Measurements from ENCODE around the gene SULT2B1. TPM values are rescaled to one million over a fixed set of nuclear protein-coding genes. Genes with fewer than 3 reads are reported as not detected.

SULT2B1 gene
- total RNA-seq, 1 experiment from 2014 or later = 6.2 TPM

DNA sequence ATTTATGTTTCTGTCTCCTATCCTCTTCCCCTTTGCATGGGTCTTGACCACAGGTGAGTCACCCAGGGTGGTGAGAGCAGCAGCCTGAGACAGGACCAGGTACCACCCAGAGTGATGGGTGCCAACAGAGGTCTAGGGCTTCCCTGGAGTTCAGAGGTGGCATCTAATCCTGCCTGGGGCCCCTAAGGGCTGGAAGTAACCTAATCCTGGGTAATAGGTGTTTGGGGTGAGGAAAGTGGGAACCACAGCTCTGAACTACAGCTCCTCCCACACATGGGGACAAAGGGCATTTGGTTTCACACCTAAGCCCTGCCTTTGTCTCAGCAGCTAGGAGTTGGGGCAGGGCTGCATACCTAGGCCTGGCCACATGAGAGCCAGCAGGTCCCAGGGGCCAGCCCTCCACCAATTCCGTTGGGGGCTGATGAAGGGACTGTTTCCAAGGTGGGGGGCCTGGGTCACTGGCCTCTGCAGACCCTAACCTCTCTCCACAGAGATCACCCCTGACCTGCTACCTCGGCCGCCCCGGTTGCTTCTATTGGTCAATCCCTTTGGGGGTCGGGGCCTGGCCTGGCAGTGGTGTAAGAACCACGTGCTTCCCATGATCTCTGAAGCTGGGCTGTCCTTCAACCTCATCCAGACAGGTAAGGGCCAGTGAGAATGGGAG lies 75.4 kb downstream of the SULT2B1 start:
- TF ChIP-seq, protein P1, sequence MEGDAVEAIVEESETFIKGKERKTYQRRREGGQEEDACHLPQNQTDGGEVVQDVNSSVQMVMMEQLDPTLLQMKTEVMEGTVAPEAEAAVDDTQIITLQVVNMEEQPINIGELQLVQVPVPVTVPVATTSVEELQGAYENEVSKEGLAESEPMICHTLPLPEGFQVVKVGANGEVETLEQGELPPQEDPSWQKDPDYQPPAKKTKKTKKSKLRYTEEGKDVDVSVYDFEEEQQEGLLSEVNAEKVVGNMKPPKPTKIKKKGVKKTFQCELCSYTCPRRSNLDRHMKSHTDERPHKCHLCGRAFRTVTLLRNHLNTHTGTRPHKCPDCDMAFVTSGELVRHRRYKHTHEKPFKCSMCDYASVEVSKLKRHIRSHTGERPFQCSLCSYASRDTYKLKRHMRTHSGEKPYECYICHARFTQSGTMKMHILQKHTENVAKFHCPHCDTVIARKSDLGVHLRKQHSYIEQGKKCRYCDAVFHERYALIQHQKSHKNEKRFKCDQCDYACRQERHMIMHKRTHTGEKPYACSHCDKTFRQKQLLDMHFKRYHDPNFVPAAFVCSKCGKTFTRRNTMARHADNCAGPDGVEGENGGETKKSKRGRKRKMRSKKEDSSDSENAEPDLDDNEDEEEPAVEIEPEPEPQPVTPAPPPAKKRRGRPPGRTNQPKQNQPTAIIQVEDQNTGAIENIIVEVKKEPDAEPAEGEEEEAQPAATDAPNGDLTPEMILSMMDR (conservative IDR thresholded peaks at IDR 0.05) = no peak
- no peak for TF ChIP-seq EZH2 (IDR thresholded peaks at IDR 0.05; ENCODE audit: low read depth)
- H4K20me1 ChIP-seq (ENCODE audit: insufficient read depth) = no peaks in the 10 kb centered on the region
- ChIA-PET CTCF (interaction anchor here (0.6 kb wide), 2 partner anchors 12 to 139 kb away, joined by 4 to 11 read pairs; no protein-coding TSS in a partner anchor), POLR2A (ENCODE audit: unreplicated experiment) (interaction anchor here (0.6 to 0.7 kb wide), 3 partner anchors 143 to 162 kb away, joined by 4 to 12 read pairs (median 5); no protein-coding TSS in a partner anchor)
- no peak overlapping the region for H3K4me3 ChIP-seq
- H3K27me3 ChIP-seq (ENCODE audit: insufficient read depth, low read depth) = no peaks in the 10 kb centered on the region
- peak overlapping the region; percentile 81 for H3K27ac ChIP-seq
- H3F3A ChIP-seq (ENCODE audit: insufficient read depth, low read depth) = peaks cover 65% of the 10 kb centered on the region
- intact Hi-C loops (cut with micrococcal nuclease; ENCODE audit: unreplicated experiment) = loop anchor here (1.0 kb wide), 1 partner anchor 8 kb away; the partner anchor contains the start of genes RPL18 and SPHK2
- H2AFZ ChIP-seq = no peak overlapping the region
- BruUV-seq (replicated peaks) = no TSS peak
- no peaks in the 10 kb centered on the region; the same call in 1 of the 2 replicates for H3K36me3 ChIP-seq (ENCODE audit: low read depth)
- H3K4me1 ChIP-seq (replicated peaks; ENCODE audit: insufficient read depth) = peaks cover 25% of the 10 kb centered on the region
- no peaks in the 10 kb centered on the region for H3K9me2 ChIP-seq (ENCODE audit: insufficient read depth)
- peak overlapping the region; percentile 11 for H3K4me2 ChIP-seq
- H3K79me2 ChIP-seq (ENCODE audit: low read depth) = no peaks in the 10 kb centered on the region; the same call in 1 of the 2 replicates
- no peaks in the 10 kb centered on the region for H3K9me3 ChIP-seq (ENCODE audit: insufficient read depth, low read depth)
- DNase-seq = peak; percentile 83 to 92

DNA sequence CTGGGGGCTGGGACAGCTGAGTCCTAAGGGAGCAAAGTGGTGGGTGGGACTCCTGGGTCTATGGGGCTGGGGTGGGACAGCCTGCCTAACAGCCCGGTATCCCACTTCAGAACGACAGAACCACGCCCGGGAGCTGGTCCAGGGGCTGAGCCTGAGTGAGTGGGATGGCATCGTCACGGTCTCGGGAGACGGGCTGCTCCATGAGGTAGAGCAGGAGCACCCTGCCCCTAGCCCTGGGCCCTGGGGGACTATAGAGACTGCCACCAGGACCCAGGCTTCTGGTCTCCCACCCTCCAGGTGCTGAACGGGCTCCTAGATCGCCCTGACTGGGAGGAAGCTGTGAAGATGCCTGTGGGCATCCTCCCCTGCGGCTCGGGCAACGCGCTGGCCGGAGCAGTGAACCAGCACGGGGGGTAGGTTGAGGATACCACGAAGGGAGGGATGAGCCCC lies 75.9 kb downstream of the SULT2B1 start:
- ChIA-PET CTCF (no interaction called here), POLR2A (ENCODE audit: unreplicated experiment) (interaction anchor here (0.6 to 0.7 kb wide), 2 partner anchors 142 to 143 kb away, joined by 4 to 5 read pairs; no protein-coding TSS in a partner anchor)
- H3K27me3 ChIP-seq (ENCODE audit: insufficient read depth, low read depth) = no peaks in the 10 kb centered on the region
- no peaks in the 10 kb centered on the region; the same call in 1 of the 2 replicates for H3K36me3 ChIP-seq (ENCODE audit: low read depth)
- H3K9me3 ChIP-seq (ENCODE audit: insufficient read depth, low read depth) = no peaks in the 10 kb centered on the region
- DNase-seq = no peak
- no peak overlapping the region for H3K4me3 ChIP-seq
- no peaks in the 10 kb centered on the region for H4K20me1 ChIP-seq (ENCODE audit: insufficient read depth)
- peak overlapping the region; percentile 81 for H3K27ac ChIP-seq
- H2AFZ ChIP-seq = no peak overlapping the region
- peaks cover 70% of the 10 kb centered on the region for H3F3A ChIP-seq (ENCODE audit: insufficient read depth, low read depth)
- no TSS peak for BruUV-seq (replicated peaks)
- no peaks in the 10 kb centered on the region; the same call in 1 of the 2 replicates for H3K79me2 ChIP-seq (ENCODE audit: low read depth)
- TF ChIP-seq EZH2 (IDR thresholded peaks at IDR 0.05; ENCODE audit: low read depth) = no peak
- TF ChIP-seq, protein P1 (conservative IDR thresholded peaks at IDR 0.05) = no peak
- intact Hi-C loops (cut with micrococcal nuclease; ENCODE audit: unreplicated experiment) = loop anchor here (1.0 kb wide), 1 partner anchor 9 kb away; the partner anchor contains the start of genes RPL18 and SPHK2
- peak overlapping the region; percentile 11 for H3K4me2 ChIP-seq
- no peaks in the 10 kb centered on the region for H3K9me2 ChIP-seq (ENCODE audit: insufficient read depth)
- H3K4me1 ChIP-seq (replicated peaks; ENCODE audit: insufficient read depth) = peaks cover 25% of the 10 kb centered on the region

DNA sequence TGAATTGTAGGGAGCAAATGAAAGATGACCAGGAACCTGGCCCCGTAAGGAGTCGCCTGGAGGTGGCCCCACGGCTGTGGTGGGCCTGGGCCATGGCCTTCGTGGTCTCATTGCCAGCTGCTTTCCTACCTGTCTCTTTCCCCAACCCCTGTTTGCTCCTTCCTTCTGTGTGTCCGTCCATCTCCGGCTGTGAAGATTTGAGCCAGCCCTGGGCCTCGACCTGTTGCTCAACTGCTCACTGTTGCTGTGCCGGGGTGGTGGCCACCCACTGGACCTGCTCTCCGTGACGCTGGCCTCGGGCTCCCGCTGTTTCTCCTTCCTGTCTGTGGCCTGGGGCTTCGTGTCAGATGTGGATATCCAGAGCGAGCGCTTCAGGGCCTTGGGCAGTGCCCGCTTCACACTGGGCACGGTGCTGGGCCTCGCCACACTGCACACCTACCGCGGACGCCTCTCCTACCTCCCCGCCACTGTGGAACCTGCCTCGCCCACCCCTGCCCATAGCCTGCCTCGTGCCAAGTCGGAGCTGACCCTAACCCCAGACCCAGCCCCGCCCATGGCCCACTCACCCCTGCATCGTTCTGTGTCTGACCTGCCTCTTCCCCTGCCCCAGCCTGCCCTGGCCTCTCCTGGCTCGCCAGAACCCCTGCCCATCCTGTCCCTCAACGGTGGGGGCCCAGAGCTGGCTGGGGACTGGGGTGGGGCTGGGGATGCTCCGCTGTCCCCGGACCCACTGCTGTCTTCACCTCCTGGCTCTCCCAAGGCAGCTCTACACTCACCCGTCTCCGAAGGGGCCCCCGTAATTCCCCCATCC lies 76.7 kb downstream of the SULT2B1 start:
- Histone ChIP-seq H3K9me2 (ENCODE audit: insufficient read depth) (no peaks in the 10 kb centered on the region), H3K27ac (peak overlapping the region; percentile 81; the same call in 1 of the 2 replicates), H3K79me2 (ENCODE audit: low read depth) (no peaks in the 10 kb centered on the region; the same call in 1 of the 2 replicates), H3K9me3 (ENCODE audit: insufficient read depth, low read depth) (no peaks in the 10 kb centered on the region), H3K4me2 (0 out of 2 replicates have a peak overlapping the region, but pooled peaks have one; percentile 11), H4K20me1 (ENCODE audit: insufficient read depth) (no peaks in the 10 kb centered on the region), H3K36me3 (ENCODE audit: low read depth) (no peaks in the 10 kb centered on the region; the same call in 1 of the 2 replicates), H3K4me1 (replicated peaks; ENCODE audit: insufficient read depth) (peaks cover 31% of the 10 kb centered on the region), H2AFZ (no peak overlapping the region), H3K4me3 (no peak overlapping the region), H3F3A (ENCODE audit: insufficient read depth, low read depth) (peaks cover 72% of the 10 kb centered on the region), H3K27me3 (ENCODE audit: insufficient read depth, low read depth) (no peaks in the 10 kb centered on the region)
- TF ChIP-seq, protein P1 (conservative IDR thresholded peaks at IDR 0.05) = no peak
- TF ChIP-seq EZH2 (IDR thresholded peaks at IDR 0.05; ENCODE audit: low read depth) = no peak
- DNase-seq = no peak
- CTCF ChIA-PET = no interaction called here
- intact Hi-C loops (cut with micrococcal nuclease; ENCODE audit: unreplicated experiment) = no loop called here
- no TSS peak for BruUV-seq (replicated peaks)
- POLR2A ChIA-PET (ENCODE audit: unreplicated experiment) = interaction anchor here (0.6 kb wide), 1 partner anchor 278 kb away, joined by 5 read pairs; no protein-coding TSS in a partner anchor
